DMS153 treated with DMSO at 0.1 percent for 48 hours (cell line): ENCODE measurements around the gene PAK2.
"Not testable (repeated sequence)": the region's sequence is repeated elsewhere in the genome, so short reads cannot be mapped to it uniquely, and the experiment has no call there.

Source experiments
- DNase-seq: peaks from one replicate; lab custom pipeline; 2025; ENCODE audit not compliant: unreplicated experiment; lab: John Stamatoyannopoulos, UW

Gene PAK2

DNA sequence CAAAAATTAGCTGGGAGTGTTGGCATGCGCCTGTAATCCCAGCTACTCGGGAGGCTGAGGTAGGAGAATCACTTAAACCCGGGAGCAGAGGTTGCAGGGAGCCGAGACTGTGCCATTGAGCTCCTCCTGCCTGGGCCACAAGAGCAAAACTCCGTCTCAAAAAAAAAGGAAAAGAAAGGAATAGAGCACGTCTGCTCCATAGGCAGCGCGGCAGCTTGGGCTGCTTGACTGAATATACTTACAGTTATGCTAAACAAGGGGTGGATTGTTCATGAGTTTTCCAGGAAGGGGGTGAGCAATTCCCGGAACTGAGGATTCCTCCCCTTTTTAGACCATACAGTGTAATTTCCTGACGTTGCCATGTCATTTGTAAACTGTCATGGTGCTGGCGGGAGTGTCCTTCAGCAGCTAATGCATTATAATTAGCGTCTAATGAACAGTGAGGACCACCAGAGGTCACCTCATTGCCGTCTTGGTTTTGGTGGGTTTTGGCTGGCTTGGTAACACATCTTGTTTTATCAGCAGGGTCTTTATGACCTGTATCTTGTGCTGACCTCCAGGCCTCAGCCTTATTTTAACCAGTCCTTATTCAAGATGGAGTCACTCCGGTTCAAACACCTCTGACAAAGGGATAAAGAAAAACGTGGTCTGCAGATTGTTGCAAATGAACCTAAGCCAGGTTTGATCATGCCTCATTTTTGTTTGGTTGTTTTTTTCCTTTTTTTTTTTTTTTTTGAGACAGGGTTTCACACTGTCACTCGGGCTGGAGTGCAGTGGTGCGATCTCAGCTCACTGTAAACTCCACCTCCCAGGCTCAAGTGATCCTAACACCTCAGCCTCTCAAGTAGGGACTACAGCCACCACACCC is 103.1 kb downstream of the PAK2 start:
- no peak for DNase-seq

DNA sequence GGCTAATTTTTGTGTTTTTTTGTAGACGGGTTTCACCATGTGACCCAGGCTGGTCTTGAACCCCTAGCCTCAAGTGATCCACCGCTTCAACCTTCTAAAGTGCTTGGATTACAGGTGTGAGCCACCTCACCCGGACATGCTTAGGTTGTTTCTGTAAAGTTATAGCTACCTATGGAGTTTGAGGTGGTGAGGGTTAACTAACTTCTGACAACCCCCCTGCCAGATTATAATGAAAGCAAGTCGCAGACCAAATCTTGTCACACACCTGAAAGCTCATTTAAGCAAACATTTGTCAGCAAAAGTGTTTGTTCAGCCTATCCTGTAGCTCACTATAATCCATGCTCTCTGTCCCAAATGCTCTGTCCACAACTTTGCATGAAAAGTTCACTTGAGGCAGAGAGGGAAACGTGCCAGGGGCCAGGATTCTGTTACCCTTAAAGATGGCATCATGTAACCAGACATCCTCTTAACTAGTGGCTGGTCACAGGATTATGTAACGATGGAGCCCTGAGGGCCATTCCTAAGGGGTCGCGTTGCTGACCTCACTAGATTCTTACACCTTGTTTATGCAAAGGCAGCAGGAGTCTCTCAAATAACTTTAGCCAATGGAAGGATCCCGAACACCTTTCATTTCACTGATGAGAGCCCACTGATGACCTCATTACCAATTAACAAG is 103.9 kb downstream of the PAK2 start:
- DNase-seq: no peak

DNA sequence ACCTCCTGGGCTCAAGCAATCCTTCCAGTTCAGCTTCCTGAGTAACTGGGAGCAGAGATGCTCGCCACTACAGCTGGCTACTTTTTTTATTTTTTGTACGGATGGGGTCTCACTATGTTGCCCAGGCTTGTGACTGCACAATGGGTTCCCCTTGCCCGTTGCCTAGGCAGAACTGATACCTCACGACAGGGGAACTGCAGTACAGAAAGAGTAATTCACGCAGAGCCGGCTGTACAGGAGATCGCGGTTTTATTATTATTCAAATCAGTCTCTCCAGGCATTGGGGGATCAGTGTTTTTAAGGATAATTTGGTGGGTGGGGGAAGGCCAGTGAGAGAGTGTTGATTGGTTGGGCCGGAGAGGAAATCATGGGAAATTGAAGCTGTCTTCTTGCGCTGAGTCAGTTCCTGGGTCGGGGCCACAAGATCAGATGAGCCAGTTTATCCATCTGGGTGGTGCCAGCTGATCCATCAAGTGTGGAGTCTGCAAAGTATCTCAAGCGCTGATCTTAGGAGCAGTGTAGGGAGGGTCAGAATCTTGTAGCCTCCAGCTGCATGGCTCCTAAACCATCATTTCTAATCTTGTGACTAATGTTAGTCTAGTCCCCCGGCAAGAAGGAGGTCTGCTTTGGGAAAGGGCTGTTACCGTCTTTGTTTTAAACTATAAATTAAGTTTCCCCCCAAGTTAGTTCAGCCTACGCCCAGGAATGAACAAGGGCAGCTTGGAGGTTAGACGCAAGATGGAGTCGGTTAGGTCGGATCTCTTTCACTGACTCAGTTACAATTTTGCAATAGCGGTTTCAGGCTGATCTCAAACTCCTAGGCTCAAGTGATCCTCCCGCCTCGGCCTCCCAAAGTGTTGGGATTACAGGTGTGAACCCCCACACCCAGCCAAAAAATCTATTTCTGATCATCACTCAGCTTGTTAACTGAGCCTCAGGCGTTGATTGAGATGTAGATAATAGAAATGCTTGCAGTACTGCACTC is 104.9 kb downstream of the PAK2 start:
- DNase-seq: not testable (repeated sequence)

DNA sequence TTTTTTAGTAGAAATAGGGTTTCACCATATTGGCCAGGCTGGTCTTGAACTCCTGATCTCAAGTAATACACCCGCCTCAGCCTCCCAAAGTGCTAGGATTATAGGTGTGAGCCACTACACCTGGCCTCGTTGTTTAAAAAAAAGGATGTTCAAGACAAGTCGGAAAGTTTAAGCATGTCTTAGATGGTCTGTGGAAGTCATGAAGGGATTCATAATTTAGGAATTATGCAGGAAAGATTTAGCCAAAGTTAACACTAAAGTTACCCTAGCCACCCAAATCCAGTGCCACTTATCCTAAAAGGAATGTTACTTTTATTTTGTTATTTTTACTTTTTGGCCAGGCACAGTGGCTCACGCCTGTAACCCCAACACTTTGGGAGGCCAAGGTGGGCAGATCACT is 108.7 kb downstream of the PAK2 start:
- not testable (repeated sequence) for DNase-seq

DNA sequence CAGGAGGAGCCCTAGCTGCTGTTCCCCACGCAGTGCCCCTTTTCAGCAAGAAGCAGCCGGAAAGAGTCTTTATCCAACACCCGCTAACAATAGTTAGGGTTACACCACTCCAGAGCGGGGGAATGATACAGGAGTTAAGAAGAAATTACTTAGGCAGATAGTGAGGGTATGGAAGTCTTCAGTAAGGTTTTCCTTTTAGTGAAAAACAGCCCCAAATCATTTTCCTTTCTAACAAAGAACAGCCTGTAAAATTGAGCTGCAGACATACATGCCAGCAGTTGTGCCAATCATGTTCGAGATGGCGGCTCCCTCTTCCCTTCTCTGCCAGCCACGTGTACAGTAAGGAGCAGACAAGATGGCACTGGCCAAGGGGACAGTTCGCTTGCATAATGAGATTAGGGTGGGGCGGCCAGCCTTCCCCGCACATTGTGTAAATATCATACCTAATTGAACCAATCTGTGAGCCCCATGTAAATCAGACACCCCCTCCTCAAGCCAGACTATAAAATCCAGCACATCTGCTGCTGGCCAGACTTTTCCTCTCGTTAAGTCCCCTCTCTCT is 109.6 kb downstream of the PAK2 start:
- DNase-seq: no peak

DNA sequence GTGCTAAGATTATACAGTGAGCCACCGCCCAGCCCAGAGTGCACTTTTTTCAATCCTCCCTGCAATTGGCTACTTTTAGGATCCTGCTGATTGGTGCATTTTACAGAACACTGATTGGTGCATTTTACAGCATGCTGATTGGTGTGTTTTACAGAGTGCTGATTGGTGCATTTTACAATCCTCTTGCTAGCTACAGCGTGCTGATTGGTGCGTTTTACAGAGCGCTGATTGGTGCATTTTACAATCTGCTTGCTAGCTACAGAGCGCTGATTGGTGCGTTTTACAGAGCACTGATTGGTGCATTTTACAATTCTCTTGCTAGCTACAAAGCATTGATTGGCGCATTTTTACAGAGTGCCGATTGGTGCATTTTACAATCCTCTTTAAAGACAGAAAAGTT is 123.3 kb downstream of the PAK2 start:
- not testable (repeated sequence) for DNase-seq

DNA sequence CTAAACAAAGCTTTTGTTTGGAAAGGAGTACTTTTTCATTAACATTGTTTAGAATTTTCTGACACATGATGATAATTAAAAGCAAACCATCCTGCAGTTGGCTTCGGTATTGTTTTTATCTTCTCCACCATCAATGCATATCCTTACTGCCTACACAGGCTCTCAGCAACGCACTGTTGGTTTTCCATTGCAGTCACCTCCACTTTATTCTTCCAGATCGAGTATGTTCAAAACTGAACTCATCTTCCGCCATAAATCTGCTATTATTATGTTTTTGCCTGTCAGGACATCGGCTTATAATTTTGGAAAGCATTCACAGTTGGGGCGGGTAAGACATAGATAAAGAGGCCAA is 127.5 kb downstream of the PAK2 start:
- no peak for DNase-seq

DNA sequence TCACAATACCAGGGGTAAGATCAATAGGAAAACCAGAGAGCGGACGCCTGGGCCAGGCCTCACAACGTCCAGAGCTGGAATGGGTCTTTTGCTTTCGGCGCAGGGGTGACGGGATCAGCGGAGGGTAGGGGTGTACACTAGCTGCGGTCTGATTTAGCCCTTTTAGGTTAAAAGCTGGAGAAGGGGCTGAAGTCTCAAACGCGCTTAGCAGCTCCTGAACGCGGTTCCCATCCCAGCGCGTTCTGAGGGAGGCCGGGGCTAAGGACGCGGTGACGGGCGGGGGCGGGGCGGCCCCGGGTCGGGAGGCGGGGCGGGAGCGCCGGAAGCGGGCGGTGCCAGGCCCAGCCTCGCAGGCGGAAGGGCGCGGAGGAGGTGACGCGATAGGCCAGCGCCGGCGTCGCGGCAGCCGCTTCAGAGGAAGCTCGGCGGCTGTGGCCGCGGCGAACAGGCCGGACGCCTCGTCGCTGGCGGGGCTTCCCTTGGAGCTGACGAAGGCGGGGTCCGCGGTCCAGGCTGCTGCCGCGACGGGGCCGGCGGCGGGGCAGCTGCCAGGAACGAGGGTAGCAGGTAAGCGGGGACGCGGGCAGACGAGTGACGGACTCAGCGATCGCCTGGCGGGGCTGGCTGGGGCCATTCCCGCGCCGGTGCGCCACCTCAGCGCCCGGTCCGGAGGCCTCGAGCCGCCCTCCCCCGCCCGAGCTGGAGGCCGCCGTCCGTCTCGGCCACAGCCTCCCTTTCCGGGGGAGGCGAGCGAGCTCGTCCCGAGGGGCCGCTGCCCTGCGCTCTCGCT is 128.0 kb downstream of the PAK2 start, which contains the start of gene SENP5:
Gene SENP5, plus strand, starts transcription at position 414 of the 790 bp plus-strand sequence. CDS start 17,262 bp downstream, outside the sequence.
- DNase-seq: peak; percentile 60

DNA sequence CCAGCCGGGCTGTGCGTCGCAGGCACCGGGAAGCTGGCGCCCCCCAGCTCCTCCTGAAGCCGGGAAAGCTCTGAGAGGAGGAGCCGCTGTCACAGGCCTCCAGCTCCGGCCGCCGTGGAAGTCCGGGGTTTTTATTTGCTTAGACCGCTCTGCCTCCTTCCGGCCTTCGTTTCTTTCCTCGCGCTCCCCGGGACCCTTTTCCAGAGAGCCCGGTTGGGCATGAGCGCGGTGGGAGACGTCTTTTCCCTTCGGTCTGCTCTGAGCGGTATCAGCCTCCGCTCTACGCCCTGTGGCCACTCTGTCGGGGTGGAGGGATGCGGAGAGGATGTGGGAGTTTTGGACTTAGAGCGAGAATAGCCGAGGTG is 128.6 kb downstream of the PAK2 start:
- no peak for DNase-seq

DNA sequence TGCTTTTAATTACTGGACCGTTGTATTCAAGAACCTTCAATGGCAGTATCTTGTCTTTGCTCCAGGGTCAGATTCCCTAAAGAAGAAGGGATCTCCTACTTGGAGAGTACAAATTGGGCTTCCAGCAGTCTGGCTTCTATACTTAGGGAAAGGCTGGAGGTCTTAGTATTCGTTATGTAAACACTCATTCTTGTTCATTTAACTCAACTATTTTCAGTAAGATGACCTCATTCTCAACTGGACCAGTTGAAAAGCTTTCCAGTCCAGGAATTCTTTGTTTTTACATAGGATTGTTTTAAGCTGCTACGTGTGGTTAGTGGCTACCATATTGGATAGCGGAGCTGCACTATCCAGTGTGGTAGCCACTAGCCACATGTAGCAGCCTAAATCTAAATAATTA is 132.7 kb downstream of the PAK2 start:
- DNase-seq: no peak

DNA sequence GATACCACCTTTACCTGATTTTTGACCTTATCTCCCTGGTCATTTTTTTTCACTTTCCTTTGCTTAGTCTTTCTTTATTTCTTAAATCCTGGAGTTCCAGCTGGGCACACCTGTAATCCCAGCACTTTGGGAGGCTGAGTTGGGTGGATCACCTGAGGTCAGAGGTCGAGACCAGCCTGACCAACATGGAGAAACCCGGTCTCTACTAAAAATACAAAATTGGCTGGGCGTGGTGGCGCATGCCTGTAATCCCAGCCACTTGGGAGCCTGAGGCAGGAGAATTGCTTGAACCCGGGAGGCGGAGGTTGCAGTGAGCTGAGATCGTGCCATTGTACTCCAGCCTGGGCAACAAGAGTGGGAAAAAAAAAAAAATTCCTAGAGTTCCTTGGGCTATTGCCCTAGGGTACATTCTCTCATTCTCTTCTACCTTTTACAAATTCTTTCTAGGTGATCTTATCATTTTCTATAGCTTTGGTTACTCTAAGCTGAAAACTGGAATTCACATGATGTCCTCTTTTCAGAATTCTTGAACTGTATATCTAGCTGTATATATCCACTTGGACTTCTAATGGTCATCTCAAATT is 134.9 kb downstream of the PAK2 start:
- DNase-seq: not testable (repeated sequence)

DNA sequence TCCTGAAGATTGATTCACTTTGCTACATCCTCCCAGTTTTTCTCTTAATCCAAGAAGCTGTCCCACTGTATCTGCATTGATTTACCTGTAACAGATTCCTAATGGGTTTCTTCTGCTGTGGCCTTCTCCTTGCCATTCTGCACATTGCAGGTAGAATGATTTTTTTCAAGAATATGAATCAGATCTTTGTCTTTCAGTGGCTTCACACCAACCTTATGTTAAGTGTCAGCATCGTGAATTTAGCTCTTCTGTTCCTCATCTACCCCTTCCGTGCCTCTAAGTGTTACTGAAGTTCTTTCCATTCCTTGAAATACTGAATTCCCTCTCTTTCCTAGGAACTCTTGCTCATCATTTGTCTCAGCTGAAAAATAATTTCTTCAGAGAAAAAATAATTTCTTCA is 135.6 kb downstream of the PAK2 start:
- no peak for DNase-seq
